Stimulated activated naive B cell treated with anti-CD40 and anti-IgM and Interleukin-4, amounts not matched to agents 10 μg/mL and 1 μg/mL and 100 μg/mL, for 72 hours (primary cell): Measurements from ENCODE around the gene SYP.
"Not testable (repeated sequence)": the region's sequence is repeated elsewhere in the genome, so short reads cannot be mapped to it uniquely, and the experiment has no call there.

Experiments used
- ATAC-seq, 2 donors: fragments of 150-1000 bp; cut with Tn5 transposase; replicated peaks; 2 replicates each; pipeline ENCODE4 v1.10.0; 2021; ENCODE audit warnings: moderate library complexity in 1 of 2
- DNase-seq: peaks from one replicate; pipeline ENCODE4 v3.0.0; 2021
- H3K27ac Mint-ChIP-seq: one replicate; pipeline ENCODE4 v1.8.0; 2022; ENCODE audit warnings: mild to moderate bottlenecking, mixed read lengths
- H3K27me3 Mint-ChIP-seq, 2 donors: one replicate each; pipeline ENCODE4 v1.8.0; 2022; ENCODE audit warnings: mixed read lengths in 2 of 2
- H3K36me3 Mint-ChIP-seq, 2 donors: one replicate each; pipeline ENCODE4 v1.8.0; 2022; ENCODE audit warnings: mixed read lengths in 2 of 2, mild to moderate bottlenecking in 1 of 2
- H3K4me1 Mint-ChIP-seq, 2 donors: one replicate each; pipeline ENCODE4 v1.8.0; 2022; ENCODE audit warnings: mixed read lengths in 2 of 2, mild to moderate bottlenecking in 1 of 2
- H3K4me3 Mint-ChIP-seq, 2 donors: one replicate each; pipeline ENCODE4 v1.8.0; 2022; ENCODE audit warnings: mild to moderate bottlenecking in 2 of 2, mixed read lengths in 2 of 2, moderate library complexity in 1 of 2
- H3K9me3 Mint-ChIP-seq, 2 donors: one replicate each; pipeline ENCODE4 v1.8.0; 2022; ENCODE audit warnings: mixed read lengths in 2 of 2, mild to moderate bottlenecking in 1 of 2

The SYP gene

DNA sequence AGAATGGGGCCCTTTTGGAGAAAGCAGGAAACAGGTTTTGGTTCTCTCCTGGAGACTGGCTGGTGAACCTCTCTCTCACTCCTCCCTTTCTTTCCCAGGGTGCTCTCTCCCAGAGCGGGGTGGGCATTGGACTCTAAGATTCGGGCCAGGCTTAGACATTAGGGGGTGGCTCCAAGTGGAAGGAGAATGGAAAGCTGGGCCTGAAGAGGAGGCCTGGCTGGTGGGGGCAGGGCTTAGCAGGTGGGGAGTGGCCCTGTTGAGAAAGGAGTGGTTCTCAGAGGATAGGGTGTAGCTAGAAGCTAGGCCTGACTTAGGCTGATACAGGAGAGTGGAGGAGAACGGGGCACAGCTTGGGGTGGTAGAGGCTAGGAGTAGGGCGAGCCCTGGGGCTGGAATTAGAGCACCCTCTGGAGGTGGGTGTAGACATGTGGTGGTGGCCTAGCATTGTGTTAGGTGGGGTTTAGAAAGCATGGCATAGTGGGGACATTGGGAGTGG is 22.6 kb downstream of the SYP start:
- H3K36me3 Mint-ChIP-seq, result peaks cover 39 to 44% of the 10 kb centered on the region in 2 donors
- H3K27me3 Mint-ChIP-seq, result no peaks in the 10 kb centered on the region
- H3K4me1 Mint-ChIP-seq, result peaks cover 20 to 56% of the 10 kb centered on the region in 2 donors
- peaks cover 0 to 7% of the 10 kb centered on the region in 2 donors for H3K9me3 Mint-ChIP-seq
- H3K4me3 Mint-ChIP-seq, result no peak overlapping the region
- DNase-seq, result no peak
- H3K27ac Mint-ChIP-seq, result no peak overlapping the region
- peak; percentile 10 to 21 for ATAC-seq

DNA sequence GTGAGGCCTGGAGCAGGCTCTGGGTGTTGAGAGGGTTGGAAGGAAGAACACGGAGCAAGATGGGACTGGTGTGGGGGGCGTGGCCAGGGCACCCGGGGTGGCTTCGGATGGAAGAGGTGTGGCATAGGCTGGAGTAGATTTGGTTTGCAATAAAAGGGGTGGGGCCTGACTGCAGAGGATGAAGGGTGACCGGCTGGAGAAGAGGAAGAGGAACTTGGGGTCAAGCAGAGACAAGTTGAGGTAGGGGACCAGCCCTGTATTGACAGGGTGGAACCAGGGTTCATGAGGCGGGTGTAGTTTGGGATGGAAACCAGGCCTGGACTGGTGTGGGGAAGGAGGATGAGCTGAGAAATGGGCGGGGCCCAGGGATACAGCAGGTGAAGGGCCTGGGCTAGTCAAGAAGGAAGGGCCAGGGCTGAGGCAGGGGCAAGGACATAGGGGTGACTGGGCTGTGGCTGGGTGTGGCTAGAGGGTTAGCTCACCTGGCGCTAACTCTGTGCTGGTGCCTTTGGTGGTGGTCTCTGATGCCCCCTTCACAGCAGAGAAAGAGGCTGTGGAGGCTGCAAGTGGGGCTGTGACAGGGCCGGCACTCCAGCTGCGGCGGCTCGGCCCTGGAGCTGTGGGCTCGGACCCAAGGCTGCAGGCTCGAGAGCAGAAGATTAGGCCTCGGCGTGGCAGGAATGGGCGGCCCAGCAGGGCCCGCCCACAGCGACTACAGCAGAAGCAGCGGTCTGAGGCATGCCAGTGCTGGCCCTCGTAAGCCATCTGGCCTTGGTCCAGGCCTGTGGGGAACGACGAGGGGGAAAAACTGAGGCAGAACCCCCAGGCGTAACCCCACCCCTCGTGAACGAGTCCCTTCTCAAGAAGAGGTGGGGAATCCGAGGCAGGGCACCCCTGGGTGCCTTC is 23.3 kb downstream of the SYP start:
- peaks cover 20 to 56% of the 10 kb centered on the region in 2 donors for H3K4me1 Mint-ChIP-seq
- H3K36me3 Mint-ChIP-seq, result peaks cover 35 to 40% of the 10 kb centered on the region in 2 donors
- H3K27ac Mint-ChIP-seq, result peak overlapping the region; percentile 49
- peaks cover 0 to 7% of the 10 kb centered on the region in 2 donors for H3K9me3 Mint-ChIP-seq
- peak overlapping the region; percentile 11 to 59 for H3K4me3 Mint-ChIP-seq
- H3K27me3 Mint-ChIP-seq, result no peaks in the 10 kb centered on the region
- no peak for DNase-seq
- no peak for ATAC-seq

DNA sequence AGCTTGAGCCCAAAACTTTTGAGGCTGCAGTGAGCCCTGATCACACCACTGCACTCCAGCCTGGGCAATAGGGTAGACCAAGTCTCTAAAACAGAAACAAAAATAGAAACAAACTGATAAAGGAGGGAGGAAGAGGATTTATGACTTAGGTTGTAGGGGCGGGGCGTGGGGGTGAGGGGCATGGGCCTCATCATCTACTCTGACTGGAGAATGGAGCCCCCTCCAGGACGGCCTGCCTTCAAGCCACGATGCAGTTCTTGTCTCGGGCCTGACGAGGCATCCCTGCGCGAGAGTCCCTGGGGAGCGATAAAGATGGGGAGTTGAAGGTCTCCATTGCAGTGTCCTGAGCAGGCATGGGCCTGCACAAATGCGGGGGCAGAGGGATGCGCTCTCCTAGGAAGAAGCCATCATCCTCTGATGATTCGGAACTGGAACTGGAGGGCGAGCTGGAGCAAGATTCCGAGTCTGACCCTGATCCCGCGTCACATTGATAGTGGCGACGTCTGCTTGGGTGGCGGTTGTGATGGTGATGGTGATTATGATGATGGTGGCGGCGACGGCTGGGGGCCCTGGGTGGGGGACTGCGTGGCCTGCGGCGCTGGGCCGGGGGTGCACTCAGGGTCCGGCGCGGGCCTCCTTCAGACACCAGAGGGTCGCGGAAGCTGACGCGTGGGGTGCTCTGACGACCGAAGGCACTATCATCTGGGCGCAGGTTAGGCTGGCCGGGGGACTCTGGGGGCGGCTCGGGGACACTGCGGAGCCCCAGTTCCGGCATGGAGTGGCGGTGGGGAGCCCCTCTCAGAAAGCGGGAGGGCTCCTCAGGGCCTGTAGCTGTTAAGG is 24.3 kb downstream of the SYP start:
- no peak for ATAC-seq
- H3K4me3 Mint-ChIP-seq, result no peak overlapping the region

DNA sequence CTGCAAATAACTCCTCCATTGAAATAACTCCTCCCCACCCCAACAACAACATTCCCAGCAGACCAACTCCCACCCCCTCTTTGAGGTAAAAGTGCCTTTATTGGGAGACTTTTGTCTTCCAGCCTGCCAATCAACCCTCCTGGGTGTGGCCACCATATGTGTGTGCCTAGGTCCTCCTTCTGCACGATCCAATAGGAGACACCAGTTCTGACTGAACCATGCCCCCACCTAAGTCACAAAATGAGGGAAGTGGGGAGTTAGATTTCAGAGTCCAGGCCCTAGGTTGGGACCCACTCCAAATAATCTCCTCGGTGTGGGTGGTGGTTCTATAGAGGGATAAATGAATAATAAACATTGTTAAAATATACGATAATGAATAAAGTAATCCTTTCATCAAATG is 25.3 kb downstream of the SYP start:
- Mint-ChIP-seq H3K36me3 (peaks cover 28 to 35% of the 10 kb centered on the region in 2 donors), H3K27ac (peak overlapping the region; percentile 59), H3K27me3 (no peaks in the 10 kb centered on the region), H3K4me3 (peak overlapping the region in 1 of 2 donors; percentile 29), H3K4me1 (peaks cover 20 to 51% of the 10 kb centered on the region in 2 donors), H3K9me3 (peaks cover 0 to 7% of the 10 kb centered on the region in 2 donors)
- DNase-seq (no peak), ATAC-seq (no peak)

More for the DNA sequence above, 24.3 kb downstream of the SYP start:
- DNase-seq, result no peak
- peak overlapping the region; percentile 43 for H3K27ac Mint-ChIP-seq
- H3K4me1 Mint-ChIP-seq, result peaks cover 20 to 54% of the 10 kb centered on the region in 2 donors
- H3K36me3 Mint-ChIP-seq, result peaks cover 34 to 40% of the 10 kb centered on the region in 2 donors
- no peaks in the 10 kb centered on the region for H3K27me3 Mint-ChIP-seq
- peaks cover 0 to 7% of the 10 kb centered on the region in 2 donors for H3K9me3 Mint-ChIP-seq

DNA sequence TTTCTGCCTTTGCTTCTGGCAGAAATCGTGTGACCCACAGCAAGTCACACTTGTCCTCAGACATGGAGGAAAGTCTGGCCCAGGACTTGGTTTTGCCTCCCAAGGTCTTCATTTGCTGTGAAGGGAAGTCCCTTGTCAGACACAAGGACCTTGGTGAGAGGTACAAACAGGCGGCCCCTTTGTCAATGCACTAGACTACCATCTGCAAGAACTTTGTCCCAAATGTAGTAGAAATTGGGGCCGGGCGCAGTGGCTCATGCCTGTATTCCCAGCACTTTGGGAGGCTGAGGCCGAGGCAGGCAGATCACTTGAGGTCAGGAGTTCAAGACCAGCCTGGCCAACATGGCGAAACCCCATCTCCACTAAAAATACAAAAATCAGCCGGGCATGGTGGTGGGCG is 26.4 kb downstream of the SYP start:
- not testable (repeated sequence) for ATAC-seq, H3K27ac Mint-ChIP-seq, H3K27me3 Mint-ChIP-seq, DNase-seq, H3K9me3 Mint-ChIP-seq
- peaks cover 24 to 54% of the 10 kb centered on the region in 2 donors for H3K4me1 Mint-ChIP-seq
- H3K4me3 Mint-ChIP-seq, result peak overlapping the region; percentile 90 to 93
- H3K36me3 Mint-ChIP-seq, result peaks cover 23 to 35% of the 10 kb centered on the region in 2 donors

DNA sequence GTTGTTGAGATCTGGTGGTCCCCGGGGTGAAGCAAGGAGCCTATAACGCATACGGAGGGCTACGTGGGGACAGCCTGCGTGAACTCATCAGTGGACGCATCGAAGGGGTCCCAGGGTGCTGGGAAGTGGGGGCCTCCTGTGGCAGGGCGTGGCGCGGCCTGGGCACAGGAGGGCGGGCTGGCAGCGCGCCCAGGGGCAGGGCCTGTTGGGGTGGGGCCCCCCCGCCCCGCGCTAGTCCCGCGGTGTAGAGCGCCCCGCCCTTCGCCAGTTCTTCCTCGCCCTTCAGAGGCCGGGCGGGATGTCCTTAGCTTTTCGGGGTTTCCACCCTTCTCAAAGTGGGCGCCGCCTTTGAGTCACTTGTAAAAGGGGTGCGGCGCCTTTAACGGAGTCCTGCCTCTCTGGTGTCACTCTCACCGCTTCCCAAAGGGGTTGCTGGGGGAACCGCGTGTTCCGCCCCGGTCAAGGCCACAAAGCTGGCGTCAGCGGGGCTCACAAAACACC is 27.7 kb downstream of the SYP start:
- Mint-ChIP-seq H3K27me3 (no peaks in the 10 kb centered on the region), H3K27ac (peak overlapping the region; percentile 96), H3K4me1 (peaks cover 27 to 56% of the 10 kb centered on the region in 2 donors), H3K36me3 (peaks cover 18 to 30% of the 10 kb centered on the region in 2 donors), H3K9me3 (peaks cover 0 to 7% of the 10 kb centered on the region in 2 donors), H3K4me3 (peak overlapping the region; percentile 90 to 93)
- DNase-seq (peak; percentile 61), ATAC-seq (peak; percentile 73 to 75)

DNA sequence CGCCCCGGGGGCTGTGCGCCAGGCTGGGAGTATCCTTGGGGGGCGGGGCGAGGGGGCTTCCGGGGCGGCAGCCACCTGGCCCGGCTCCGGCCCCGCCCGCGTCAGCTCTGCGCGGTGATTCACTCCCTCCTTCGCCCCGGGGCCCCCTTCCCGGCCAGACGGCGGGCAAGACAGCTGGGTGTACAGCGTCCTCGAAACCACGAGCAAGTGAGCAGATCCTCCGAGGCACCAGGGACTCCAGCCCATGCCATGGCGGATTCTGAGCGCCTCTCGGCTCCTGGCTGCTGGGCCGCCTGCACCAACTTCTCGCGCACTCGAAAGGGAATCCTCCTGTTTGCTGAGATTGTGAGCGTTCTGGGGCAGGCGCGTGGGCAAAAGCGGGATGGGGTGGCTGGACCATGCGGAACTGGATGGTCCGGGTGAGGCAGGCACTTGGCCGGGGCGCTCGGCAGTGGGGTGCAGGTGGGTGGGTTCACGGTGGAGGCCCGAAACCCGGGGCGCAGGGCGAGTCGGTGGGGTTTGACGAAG is 28.2 kb downstream of the SYP start, which contains the start of gene PLP2:
PLP2 (plus strand) TSS at position 147 of the 528 bp plus-strand sequence; CDS start at position 250, 103 bp downstream.
- Mint-ChIP-seq H3K27ac (peak within 1 kb of the TSS; percentile 96), H3K9me3 (peaks cover 0 to 7% of the 10 kb centered on the region in 2 donors), H3K4me3 (peak within 1 kb of the TSS; percentile 90 to 93), H3K36me3 (peaks cover 17 to 29% of the 10 kb centered on the region in 2 donors), H3K4me1 (peaks cover 28 to 57% of the 10 kb centered on the region in 2 donors), H3K27me3 (no peaks in the 10 kb centered on the region)
- peak; percentile 45 to 58 for ATAC-seq
- DNase-seq, result peak; percentile 55

DNA sequence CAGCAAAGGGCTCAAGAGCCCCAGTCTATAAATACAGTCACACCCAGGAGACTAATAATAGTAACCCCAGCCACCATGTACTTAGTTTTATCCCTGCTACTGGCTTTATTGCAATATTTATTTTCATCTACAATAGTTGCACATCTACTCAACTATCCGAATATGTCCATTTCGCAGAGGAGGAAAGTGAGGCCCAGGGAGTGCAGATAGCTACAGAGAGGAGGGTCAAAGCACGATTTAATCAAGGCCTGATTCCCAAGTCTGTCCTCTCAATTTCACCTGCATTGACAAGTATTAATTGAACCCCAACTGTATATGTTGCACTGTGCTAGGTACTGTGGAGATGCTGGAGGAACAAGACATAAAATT is 32.3 kb downstream of the SYP start:
- ATAC-seq, result no peak
- H3K9me3 Mint-ChIP-seq, result peaks cover 0 to 3% of the 10 kb centered on the region in 2 donors
- no peaks in the 10 kb centered on the region for H3K36me3 Mint-ChIP-seq
- H3K27ac Mint-ChIP-seq, result peak overlapping the region; percentile 95
- peak overlapping the region; percentile 79 to 85 for H3K4me3 Mint-ChIP-seq
- H3K27me3 Mint-ChIP-seq, result no peaks in the 10 kb centered on the region
- no peak for DNase-seq
- H3K4me1 Mint-ChIP-seq, result peaks cover 20 to 55% of the 10 kb centered on the region in 2 donors

DNA sequence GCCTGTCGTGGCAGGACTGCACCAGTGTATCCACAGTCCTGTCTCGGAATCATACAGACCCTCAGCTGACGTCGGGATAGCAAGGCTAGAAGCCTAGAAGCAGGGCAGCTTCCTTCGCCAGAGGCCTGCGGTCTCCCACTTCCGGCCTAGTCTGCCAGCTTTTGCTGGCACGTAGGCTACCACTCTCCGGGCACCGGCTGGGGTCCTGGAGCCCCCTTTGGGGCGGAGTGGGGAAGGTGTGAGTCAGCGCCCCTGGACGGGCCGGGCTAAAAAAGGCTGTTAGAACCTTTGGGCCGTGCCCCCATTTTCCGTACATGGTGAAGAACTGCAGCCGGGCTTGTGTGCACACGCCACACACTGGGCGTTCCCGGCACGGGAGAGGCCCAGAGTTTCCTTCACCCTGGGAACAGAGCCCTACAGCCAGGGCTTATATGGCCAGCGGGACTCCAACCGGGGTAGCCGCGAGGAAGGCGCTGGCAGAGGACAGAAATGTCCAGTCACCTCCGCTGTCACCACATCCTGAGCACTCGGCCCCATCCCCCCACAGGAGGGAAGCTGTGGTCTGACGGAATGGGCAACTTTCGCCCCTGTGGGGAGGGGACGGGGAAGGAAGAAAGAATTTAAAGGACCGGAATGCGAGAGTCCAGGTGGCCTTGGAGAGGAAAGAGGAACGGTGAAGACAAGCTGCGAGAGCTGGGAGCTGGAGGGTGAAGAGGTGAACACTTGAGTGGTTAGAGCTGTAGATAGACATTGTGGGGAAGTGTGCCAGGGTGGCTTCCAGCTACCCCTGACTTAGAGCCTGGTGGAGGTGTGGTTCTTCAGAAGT is 32.9 kb downstream of the SYP start:
- H3K27ac Mint-ChIP-seq, result peak overlapping the region; percentile 95
- no peaks in the 10 kb centered on the region for H3K36me3 Mint-ChIP-seq
- no peaks in the 10 kb centered on the region for H3K27me3 Mint-ChIP-seq
- H3K9me3 Mint-ChIP-seq, result peaks cover 0 to 3% of the 10 kb centered on the region in 2 donors
- peak; percentile 43 to 44 for ATAC-seq
- H3K4me3 Mint-ChIP-seq, result peak overlapping the region; percentile 79 to 85
- peaks cover 20 to 52% of the 10 kb centered on the region in 2 donors for H3K4me1 Mint-ChIP-seq
- DNase-seq, result peak; percentile 55

DNA sequence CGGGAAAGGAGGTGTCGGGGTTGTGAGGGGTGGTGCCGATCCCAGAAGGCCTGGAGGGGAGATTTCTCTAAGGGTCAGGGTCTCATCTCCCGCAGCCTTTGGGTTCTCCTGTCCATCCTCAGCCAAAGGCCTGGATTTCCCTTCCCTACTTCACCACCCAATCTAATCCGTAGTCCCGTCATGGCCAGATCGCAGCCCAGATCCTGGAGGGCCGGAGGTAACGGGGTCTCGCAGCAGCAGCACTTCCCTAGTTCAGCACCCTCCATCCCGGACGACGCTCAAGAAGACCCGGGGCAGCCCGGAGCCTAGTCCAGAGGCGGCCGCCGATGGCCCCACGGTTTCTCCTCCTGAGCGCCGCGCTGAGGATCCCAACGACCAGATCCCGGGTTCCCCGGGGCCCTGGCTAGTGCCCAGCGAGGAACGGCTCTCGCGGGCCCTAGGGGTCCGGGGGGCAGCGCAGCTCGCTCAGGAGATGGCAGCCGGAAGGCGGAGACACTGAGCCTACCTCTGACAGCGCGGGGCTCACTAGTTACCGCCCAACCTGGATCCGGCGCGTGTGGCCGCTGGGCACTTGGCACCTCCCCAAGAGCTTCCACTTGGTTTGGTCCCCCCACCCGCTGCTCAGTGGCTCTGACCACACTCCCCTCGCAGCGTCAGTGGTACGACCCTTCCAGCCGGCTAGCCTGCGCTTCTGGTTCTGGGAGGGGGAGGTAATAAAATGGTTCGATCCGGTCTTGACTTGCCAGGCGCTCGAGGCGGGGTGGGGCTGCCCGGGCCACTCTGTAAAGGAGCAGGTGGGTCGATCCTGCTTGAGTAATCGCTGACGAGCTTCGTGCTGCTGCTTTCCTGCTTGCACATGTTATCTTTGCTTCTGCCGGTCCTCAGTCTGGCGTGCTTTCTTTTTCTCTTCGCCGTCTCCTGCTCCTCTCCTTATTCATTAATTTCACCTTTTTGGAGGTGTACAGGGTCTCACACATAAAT is 33.8 kb downstream of the SYP start:
- no peaks in the 10 kb centered on the region for H3K36me3 Mint-ChIP-seq
- peak overlapping the region; percentile 95 for H3K27ac Mint-ChIP-seq

DNA sequence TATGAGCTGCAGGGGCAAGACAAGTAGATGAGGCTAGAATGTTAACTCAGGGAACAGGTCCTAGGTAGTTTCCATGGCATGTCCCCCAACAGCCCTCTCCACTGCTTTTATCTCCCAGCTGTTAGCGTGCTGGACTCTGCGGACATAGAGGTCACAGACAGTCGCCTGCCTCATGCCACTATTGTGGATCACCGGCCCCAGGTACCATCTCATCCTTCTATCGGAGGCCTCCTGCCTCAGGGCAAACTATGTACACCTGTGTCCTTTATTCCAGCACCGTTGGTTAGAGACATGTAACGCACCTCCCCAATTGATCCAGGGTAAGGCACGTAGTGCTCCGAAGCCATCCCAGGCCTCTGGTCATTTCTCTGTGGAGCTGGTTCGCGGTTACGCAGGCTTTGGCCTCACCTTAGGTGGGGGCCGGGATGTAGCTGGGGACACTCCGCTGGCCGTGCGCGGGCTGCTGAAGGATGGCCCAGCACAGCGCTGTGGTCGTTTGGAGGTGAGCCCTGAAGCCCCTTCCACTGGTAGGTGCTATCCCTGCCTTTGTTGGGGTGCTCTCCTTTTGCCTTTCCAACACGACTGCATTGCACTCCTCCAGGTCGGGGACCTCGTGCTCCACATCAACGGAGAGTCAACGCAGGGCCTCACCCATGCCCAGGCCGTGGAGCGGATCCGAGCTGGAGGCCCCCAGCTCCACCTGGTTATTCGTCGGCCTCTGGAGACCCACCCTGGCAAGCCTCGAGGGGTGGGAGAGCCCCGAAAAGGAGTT is 35.2 kb downstream of the SYP start:
- no peak for ATAC-seq
- Mint-ChIP-seq H3K27me3 (no peaks in the 10 kb centered on the region), H3K9me3 (peaks cover 0 to 3% of the 10 kb centered on the region in 2 donors), H3K4me1 (peaks cover 20 to 52% of the 10 kb centered on the region in 2 donors), H3K4me3 (peak overlapping the region in 1 of 2 donors; percentile 67), H3K36me3 (no peaks in the 10 kb centered on the region), H3K27ac (no peak overlapping the region)
- no peak for DNase-seq

More for the DNA sequence above, 33.8 kb downstream of the SYP start:
- Mint-ChIP-seq H3K9me3 (peaks cover 0 to 3% of the 10 kb centered on the region in 2 donors), H3K27me3 (no peaks in the 10 kb centered on the region), H3K4me1 (peaks cover 20 to 52% of the 10 kb centered on the region in 2 donors), H3K4me3 (peak overlapping the region; percentile 79 to 85)
- DNase-seq (peak; percentile 69), ATAC-seq (peak; percentile 55 to 59)
